GM18870 (cell line): ENCODE data around the gene CCNL1.

Experiments used
- ATAC-seq: cut with Tn5 transposase; IDR thresholded peaks from one replicate; pipeline ENCODE4 v1.9.1; 2021; ENCODE audit warnings: moderate library complexity; ENCODE audit not compliant: unreplicated experiment

The CCNL1 gene

DNA sequence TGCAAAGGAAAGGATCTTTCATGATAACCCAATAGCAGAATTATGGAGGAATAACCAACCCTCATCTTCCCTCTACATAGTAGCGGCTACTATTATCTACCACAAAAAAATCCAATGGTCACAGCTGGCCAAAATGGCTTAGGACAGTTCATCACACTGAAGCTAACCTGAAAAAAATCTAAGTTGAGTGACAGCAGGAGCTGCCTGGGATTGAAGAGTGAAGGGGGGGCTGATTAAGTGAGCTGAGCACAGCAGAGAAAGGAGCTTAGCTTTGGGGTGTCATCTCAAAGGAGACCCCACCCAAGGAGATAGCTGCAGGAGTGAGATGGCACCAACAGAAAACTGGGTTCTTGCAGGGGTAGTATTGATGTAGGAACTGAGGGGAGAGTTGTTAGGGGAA lies 33.6 kb downstream of the CCNL1 start:
- no peak for ATAC-seq

DNA sequence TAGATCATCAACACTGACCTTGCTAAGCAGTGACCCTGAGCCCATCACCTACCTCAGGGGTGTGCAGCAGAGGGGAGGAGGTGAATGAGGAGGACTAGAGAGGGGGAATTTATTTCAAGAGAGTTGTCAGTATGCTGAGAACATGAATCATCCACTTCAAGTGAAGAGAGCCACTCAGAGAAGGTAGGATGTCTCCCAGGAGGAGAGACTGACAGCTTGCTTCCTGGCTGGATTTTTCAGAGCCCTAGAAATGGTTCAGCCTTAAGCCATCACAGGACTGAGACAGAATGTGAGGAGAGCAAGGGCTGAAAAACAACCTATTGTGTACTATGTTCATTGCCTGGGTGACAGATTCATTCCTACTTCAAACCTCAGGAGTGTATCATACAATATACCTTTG lies 34.8 kb downstream of the CCNL1 start:
- ATAC-seq: no peak

DNA sequence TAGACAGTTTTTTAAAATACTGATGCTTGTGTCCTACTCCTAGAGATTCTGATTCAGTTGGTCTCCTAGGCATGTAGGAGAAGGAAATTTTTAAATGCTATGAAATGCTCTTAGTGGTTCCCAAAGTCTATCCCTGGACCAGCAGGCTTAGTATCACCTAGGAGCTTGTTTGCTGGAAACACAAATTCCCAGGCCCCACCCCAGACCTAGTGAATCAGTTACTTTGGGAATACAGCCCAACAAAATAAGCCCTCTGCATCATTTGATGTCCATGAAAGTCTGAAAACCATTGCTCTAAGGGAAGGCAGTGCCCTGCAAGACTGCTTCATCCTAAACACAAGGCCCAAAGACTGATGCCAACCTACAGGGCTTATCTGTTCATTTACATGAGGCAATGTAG lies 36.3 kb downstream of the CCNL1 start:
- ATAC-seq: no peak

DNA sequence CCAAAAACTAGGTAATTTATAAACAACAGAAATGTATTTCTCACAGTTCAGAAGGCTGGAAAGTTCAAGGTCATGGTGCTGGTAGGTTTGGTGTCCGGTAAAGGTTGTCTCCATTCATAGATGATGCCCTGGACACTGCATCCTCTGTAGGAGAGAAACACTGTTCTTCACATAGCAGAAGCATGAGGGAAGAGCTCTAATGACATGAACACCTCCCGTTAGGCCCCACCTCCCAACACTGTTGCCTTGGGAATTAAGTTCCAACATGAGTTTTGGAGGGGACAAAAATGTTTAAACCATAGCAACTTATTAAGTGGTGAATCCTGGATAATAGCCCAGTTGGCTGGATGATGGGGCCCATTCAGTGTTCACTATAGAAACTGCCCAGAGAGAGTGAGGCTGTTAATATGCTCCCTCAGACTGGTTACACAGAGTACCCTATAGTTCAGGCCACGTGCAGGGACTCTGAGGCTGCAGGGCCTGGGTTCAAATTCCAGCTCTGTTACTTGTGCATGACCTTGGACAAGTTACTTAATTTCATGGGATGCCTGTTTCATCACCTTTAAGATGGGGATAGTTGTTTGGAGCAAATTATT lies 37.0 kb downstream of the CCNL1 start:
- no peak for ATAC-seq

DNA sequence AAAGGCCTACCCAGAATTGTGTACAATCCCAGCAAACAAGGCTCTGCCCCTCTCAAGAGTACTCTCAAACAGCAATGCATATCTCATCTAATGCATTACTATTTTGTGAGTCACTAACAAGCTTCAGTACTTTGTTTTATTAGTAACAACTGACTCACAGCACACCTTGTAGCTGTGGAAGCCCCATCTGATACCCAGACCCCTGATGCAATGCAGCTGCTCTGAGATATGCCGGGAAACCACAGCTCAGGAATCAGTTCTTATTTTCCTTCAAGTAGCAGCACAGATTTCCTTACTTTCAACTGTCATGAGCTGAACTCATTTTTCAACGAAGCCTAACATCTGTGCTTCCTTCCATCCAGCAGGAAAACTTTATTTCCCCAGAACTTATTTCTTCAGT lies 37.8 kb downstream of the CCNL1 start:
- ATAC-seq: no peak

GRCh38 chr3:157121522-157121921 lies 38.4 kb downstream of the CCNL1 start:
- ATAC-seq: no peak

DNA sequence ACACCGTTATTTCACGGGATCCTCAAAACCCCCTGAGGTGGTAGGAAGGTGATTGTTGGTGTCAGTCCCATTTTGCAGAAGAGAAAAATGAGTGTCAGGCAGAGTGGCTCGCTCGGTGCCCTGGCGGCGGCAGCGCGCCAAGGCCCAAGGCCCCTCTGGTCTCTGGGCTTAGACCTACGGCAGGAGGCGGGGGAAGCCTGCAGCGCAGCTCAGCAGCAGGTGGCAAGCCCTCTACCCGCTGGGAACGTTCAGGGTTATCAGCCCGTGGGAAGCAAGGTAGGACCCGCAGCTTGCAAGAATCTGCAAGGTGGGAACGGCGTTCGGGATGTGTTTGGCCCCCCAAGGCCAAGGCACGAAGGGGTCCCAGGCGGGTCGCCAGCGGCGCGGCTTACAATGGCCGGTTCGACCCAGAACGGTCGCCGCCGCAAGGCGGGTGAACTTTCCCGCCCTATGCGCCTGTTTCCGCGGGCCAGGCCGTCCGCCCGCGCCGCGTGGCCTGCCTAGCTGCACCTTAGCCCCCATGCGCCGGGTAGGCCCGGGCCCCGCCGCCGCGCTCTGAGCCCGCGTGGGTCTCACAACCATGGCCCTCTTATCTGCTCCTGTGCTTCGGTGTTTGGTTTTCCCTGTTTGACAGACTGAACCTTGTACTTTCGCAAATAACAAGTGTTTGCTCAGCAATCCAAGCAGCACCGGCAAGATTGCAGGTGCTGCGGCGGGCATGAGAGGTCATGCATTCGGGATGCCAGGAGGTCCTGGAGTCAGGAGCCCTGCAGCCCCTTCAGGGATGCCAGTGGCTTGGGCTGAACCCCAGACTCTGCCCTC lies 39.7 kb downstream of the CCNL1 start:
- ATAC-seq: no peak

DNA sequence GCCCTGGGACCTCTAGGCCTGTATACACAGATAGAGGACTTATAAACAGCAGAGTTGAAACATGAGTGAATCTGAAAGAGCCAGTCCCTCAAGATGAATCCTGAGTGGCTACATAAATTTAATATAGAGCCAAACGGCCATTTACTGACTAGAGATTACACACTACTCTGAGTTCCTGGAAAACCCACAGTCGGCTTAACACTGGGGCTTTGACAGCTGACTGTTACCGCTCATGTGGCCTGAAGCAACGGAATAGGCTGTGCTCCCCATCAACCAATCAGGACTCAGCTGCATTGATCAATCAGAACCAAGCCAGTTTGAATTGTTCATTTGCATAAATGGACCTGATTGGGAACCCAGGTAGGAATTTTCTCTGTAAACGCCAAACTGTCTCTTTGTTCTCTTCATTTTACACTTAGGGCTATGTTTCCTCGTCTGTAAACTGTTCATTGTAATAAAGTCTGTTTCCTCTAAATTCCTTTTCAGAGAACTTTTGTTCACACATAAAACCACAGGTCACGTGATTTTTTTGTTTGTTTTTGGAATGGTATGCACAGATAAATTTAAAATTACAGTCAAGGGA lies 40.5 kb downstream of the CCNL1 start:
- ATAC-seq: no peak

- no peak for ATAC-seq
These were observed 41.9 kb downstream of the CCNL1 start for GRCh38 chr3:157117875-157118654.

DNA sequence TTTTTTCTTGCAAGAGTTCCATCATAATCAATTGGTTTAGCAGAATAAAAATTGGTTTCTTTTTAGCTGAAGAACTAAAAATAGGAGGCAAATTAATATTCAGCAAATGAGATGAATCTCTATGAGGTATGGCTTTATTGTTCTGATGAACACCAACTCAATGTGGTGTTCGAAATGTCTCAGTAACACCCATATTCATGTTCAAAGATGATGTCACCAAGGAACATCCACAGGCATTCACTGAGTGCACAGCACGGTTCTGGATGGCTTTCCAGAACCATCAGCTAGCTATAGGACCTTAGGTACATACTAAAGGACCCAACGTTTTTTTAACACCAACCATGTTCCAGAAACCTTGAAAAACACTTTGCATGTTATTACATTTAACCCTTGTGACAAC lies 42.7 kb downstream of the CCNL1 start:
- ATAC-seq: no peak

- no peak for ATAC-seq
These were observed 43.9 kb downstream of the CCNL1 start for GRCh38 chr3:157116017-157116416.

- ATAC-seq: no peak
These were observed 44.6 kb downstream of the CCNL1 start for GRCh38 chr3:157115069-157116006.

GRCh38 chr3:157113832-157114505 lies 46.0 kb downstream of the CCNL1 start:
- ATAC-seq: no peak

DNA sequence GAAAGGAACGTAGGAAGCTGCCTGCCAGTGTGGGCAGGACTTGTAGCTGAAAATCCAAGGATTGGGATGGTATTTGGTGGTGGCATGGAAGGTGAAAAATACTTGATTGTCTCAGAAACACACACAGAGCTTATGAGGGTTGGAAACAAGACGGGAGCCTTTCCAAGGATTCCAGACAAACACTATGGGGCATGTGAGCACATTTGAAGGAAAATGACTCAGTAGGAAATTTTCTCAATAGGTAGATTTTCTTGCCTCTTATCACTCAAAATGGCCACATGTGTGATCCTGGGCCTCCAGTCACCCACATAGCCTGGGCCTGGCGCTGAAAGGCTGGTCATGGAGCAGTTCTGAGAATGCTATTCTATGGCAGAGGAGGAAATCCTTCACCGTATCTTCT lies 47.4 kb downstream of the CCNL1 start:
- no peak for ATAC-seq

- ATAC-seq: no peak
These were observed 48.4 kb downstream of the CCNL1 start for GRCh38 chr3:157111518-157111917.

DNA sequence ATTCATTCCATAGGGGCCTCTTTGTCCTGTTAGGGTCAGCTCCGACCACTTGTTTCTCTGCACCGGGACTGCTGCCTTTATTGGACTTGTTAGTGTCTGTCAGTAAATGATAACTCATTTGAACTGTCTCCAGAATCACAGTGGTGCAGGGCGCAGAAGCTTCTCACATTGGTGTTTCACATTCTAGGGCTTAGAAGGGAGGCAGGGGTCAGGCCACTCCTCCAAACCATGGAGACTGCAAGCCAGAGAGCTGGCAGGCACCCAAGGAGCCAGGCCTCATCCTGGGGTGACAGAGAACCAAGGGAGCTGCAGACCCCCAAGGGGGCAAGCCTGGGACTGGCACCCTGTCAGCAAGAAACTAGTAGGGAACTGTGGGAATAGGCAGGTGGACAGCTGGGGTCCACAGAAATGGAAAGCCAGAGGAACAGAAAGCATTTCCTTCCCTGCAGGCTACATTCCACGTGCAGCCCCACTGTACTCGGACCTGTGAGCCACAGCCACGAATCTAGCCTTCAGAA lies 49.1 kb downstream of the CCNL1 start:
- ATAC-seq: no peak

DNA sequence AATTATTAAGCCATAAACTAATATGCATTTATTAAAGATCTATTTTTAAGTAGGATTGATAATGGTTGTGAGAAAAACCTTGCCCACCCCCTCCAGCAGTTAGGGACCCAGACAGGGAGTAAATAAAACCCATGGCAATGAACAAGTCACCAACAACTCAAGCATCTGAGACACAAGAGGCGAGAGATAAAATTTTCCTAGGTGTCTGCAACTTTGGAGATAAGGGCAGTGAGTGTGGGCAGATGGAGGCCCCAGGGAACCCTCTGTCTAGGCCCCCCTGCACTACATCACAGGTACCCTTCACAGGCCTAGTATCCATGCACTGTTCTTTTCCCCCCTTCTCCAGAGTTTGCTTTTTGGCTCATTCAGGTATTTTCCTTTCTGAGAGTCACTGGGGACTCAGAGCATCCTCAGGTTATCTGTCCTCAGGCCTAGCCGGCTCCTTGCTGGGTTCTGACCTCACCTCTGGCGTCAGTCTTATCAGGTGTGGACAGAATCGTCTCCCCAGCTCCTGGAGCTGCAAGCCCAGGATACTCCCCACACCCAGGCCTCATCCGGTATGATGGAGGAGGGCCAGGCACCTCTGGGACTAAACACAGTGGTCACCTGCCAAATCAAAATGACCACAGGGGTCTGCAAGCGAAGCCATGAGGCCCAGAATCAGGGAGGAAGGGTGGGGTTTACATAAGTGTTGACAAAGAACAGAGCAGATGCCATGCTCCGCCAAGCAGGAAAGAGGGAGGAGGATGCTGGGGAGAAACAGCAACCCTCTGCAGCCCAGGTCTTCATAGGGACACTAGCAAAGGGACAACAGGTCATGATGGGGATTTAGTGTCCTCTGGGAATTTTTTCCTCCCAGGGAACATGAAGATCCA lies 50.4 kb downstream of the CCNL1 start:
- no peak for ATAC-seq

DNA sequence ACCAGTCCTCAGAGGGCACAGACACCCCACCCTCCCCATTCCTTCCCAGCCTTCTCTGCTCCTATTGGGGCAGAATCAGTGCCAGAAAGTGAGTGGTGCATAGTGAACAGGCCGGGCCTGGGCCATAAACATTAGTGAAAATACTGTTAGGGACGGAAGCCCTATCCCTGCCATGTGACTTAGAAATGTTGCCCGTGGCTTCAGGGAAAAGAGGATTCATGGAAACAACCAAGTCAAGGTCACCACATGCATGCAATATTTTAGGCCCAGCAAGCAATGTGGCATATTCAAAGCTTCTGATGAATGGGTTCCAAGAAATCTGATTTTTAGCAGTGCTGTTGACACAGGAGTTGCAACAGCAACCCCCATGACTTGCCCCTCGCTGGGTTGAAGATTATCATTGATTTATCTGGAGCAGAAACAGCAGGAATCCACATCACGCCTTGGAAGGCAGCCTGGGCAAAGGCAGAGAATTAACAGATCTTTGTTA lies 52.3 kb downstream of the CCNL1 start:
- no peak for ATAC-seq

GRCh38 chr3:157107037-157107436 lies 52.9 kb downstream of the CCNL1 start:
- ATAC-seq: no peak
